ENCODE results near the gene PITX1.
A peak's percentile ranks its signal among the peaks of the same experiment; 100 is the strongest.

PITX1 gene

DNA sequence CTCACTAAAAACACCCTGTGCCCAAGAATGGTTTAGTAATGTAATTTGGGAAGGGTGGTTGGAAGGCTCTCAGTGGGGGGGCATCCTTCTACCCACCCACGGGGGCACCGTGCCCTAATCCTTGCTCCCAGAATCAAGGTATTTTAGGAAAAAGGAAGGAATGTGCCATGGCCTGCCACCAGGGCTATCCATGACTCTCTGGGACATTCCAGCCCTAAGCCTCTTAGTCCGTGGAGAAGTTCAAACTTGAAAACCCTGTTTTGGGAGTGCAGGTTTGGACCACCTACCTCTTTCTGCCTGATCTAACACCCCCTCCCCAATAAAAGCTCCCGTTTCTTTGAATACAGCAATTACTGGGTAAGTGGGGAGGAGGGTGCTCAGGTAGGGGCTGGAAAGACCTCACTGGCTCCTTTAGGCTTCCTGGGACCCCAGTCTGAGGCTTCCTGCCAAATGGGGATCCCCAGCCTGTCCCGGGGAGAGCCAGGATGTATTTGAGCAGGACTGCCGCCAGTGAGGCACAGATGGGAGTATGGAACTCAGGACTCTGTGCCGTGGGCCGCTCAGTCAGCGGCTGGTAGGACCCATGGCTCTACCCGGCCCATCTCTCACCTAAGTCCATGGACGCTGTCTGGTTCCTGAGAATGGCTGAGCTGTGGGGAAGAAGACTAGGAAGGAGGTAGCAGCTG is 3.6 kb upstream of the PITX1 start:
- Histone ChIP-seq H3K23ac (ENCODE audit: low read depth, low read length, poor library complexity) (no peak overlapping the region), H2BK5ac (ENCODE audit: low read length) (no peak overlapping the region), H3K9me3 (replicated peaks in 1 of 2; ENCODE audit: control insufficient read depth in 2 of 2, insufficient read depth in 1 of 2, low read depth in 1 of 2, low read length in 2 of 2) (peaks cover 0 to 2% of the 10 kb centered on the region in 2 donors), H2BK12ac (ENCODE audit: low read length) (no peak overlapping the region), H2AFZ (ENCODE audit: low read length) (no peak overlapping the region), H2BK15ac (ENCODE audit: low read length) (no peak overlapping the region), H4K91ac (ENCODE audit: low read depth, low read length, poor library complexity) (no peak overlapping the region), H3K27ac (replicated peaks; ENCODE audit: low read length) (no peak overlapping the region), H3K9ac (ENCODE audit: low read depth, low read length, poor library complexity) (no peak overlapping the region), H4K8ac (ENCODE audit: low read depth, low read length) (no peak overlapping the region), H2BK120ac (ENCODE audit: low read depth, low read length) (no peak overlapping the region), H3K36me3 (replicated peaks in 1 of 2; ENCODE audit: control insufficient read depth in 2 of 2, insufficient read depth in 2 of 2, low read length in 2 of 2) (no peaks in the 10 kb centered on the region), H3K79me1 (ENCODE audit: low read depth, low read length) (no peaks in the 10 kb centered on the region), H3K27me3 (ENCODE audit: control insufficient read depth in 3 of 3, insufficient read depth in 3 of 3, low read depth in 1 of 3, low read length in 3 of 3) (peaks cover 68 to 98% (median 97%) of the 10 kb centered on the region in 3 experiments), H3K18ac (ENCODE audit: low read length) (peak overlapping the region; percentile 16), H3K4ac (ENCODE audit: low read length) (no peak overlapping the region), H3K14ac (ENCODE audit: low read length) (no peak overlapping the region), H3K4me1 (ENCODE audit: control insufficient read depth in 2 of 2, insufficient read depth in 1 of 2, low read depth in 1 of 2, low read length in 2 of 2) (peaks cover 3 to 10% of the 10 kb centered on the region in 2 donors), H2AK5ac (ENCODE audit: low read depth, low read length) (no peak overlapping the region), H3K4me2 (ENCODE audit: insufficient read depth, low read length, poor library complexity, severe bottlenecking) (no peak overlapping the region), H3K4me3 (ENCODE audit: low read length in 2 of 2) (no peak overlapping the region)
- no CpG with 5 or more reads among the region's 11 CpGs for WGBS, 2 donors (ENCODE audit: extremely low coverage in 2 of 2, insufficient read length in 2 of 2, insufficient replicate concordance in 1 of 2)
- no peak for DNase-seq (ENCODE audit: low spot score)

GRCh38 chr5:135036405-135036804 is 2.4 kb upstream of the PITX1 start:
- no peak overlapping the region for H4K91ac ChIP-seq (ENCODE audit: low read depth, low read length, poor library complexity)
- H2BK15ac ChIP-seq (ENCODE audit: low read length): no peak overlapping the region
- no peak overlapping the region for H2AK5ac ChIP-seq (ENCODE audit: low read depth, low read length)
- no peak overlapping the region for H3K23ac ChIP-seq (ENCODE audit: low read depth, low read length, poor library complexity)
- DNase-seq (ENCODE audit: low spot score): no peak
- H3K4me1 ChIP-seq (ENCODE audit: control insufficient read depth in 2 of 2, insufficient read depth in 1 of 2, low read depth in 1 of 2, low read length in 2 of 2): peaks cover 3 to 10% of the 10 kb centered on the region in 2 donors
- H2AFZ ChIP-seq (ENCODE audit: low read length): no peak overlapping the region
- H4K8ac ChIP-seq (ENCODE audit: low read depth, low read length): no peak overlapping the region
- no peak overlapping the region for H2BK120ac ChIP-seq (ENCODE audit: low read depth, low read length)
- H3K4me3 ChIP-seq (ENCODE audit: low read length in 2 of 2): no peak overlapping the region
- H3K36me3 ChIP-seq (replicated peaks in 1 of 2; ENCODE audit: control insufficient read depth in 2 of 2, insufficient read depth in 2 of 2, low read length in 2 of 2): no peaks in the 10 kb centered on the region
- H3K79me1 ChIP-seq (ENCODE audit: low read depth, low read length): no peaks in the 10 kb centered on the region
- H3K27ac ChIP-seq (replicated peaks; ENCODE audit: low read length): no peak overlapping the region
- no peak overlapping the region for H3K4ac ChIP-seq (ENCODE audit: low read length)
- WGBS, 2 donors (ENCODE audit: extremely low coverage in 2 of 2, insufficient read length in 2 of 2, insufficient replicate concordance in 1 of 2): no CpG with 5 or more reads among the region's 4 CpGs
- H3K4me2 ChIP-seq (ENCODE audit: insufficient read depth, low read length, poor library complexity, severe bottlenecking): no peak overlapping the region
- peaks cover 69 to 98% (median 93%) of the 10 kb centered on the region in 3 experiments for H3K27me3 ChIP-seq (ENCODE audit: control insufficient read depth in 3 of 3, insufficient read depth in 3 of 3, low read depth in 1 of 3, low read length in 3 of 3)
- H2BK12ac ChIP-seq (ENCODE audit: low read length): no peak overlapping the region
- H2BK5ac ChIP-seq (ENCODE audit: low read length): no peak overlapping the region
- H3K18ac ChIP-seq (ENCODE audit: low read length): no peak overlapping the region
- H3K9me3 ChIP-seq (replicated peaks in 1 of 2; ENCODE audit: control insufficient read depth in 2 of 2, insufficient read depth in 1 of 2, low read depth in 1 of 2, low read length in 2 of 2): peaks cover 0 to 2% of the 10 kb centered on the region in 2 donors
- no peak overlapping the region for H3K14ac ChIP-seq (ENCODE audit: low read length)
- H3K9ac ChIP-seq (ENCODE audit: low read depth, low read length, poor library complexity): no peak overlapping the region

DNA sequence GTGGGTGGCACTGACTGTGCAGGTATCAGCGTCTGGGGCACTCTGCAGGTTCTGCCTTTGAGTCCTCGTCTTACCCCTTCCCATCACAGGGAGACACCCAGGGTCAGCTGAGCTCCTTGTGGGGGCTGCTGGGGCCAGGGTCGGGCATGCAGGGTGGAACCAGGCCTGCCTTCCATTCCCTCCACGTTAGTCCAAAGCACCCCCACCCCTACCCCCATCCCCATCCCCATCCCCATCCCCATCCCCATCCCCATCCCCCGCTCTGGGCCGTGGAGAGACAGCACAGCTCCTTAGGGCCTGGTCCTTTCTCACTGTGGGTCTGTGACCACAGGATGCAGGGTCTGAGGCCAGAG is 1.6 kb upstream of the PITX1 start:
- H4K91ac ChIP-seq (ENCODE audit: low read depth, low read length, poor library complexity): no peak overlapping the region
- no peak overlapping the region for H2BK12ac ChIP-seq (ENCODE audit: low read length)
- peaks cover 0 to 2% of the 10 kb centered on the region in 2 donors for H3K9me3 ChIP-seq (replicated peaks in 1 of 2; ENCODE audit: control insufficient read depth in 2 of 2, insufficient read depth in 1 of 2, low read depth in 1 of 2, low read length in 2 of 2)
- H2BK120ac ChIP-seq (ENCODE audit: low read depth, low read length): no peak overlapping the region
- peaks cover 70 to 98% (median 93%) of the 10 kb centered on the region in 3 experiments for H3K27me3 ChIP-seq (ENCODE audit: control insufficient read depth in 3 of 3, insufficient read depth in 3 of 3, low read depth in 1 of 3, low read length in 3 of 3)
- no peak overlapping the region for H2AFZ ChIP-seq (ENCODE audit: low read length)
- no peak overlapping the region for H3K4me3 ChIP-seq (ENCODE audit: low read length in 2 of 2)
- no peak overlapping the region for H4K8ac ChIP-seq (ENCODE audit: low read depth, low read length)
- no peaks in the 10 kb centered on the region for H3K79me1 ChIP-seq (ENCODE audit: low read depth, low read length)
- WGBS, 2 donors (ENCODE audit: extremely low coverage in 2 of 2, insufficient read length in 2 of 2, insufficient replicate concordance in 1 of 2): no CpG with 5 or more reads among the region's 6 CpGs
- H3K36me3 ChIP-seq (replicated peaks in 1 of 2; ENCODE audit: control insufficient read depth in 2 of 2, insufficient read depth in 2 of 2, low read length in 2 of 2): no peaks in the 10 kb centered on the region
- H2BK15ac ChIP-seq (ENCODE audit: low read length): no peak overlapping the region
- H3K9ac ChIP-seq (ENCODE audit: low read depth, low read length, poor library complexity): no peak overlapping the region
- H3K18ac ChIP-seq (ENCODE audit: low read length): peak overlapping the region; percentile 2
- H3K23ac ChIP-seq (ENCODE audit: low read depth, low read length, poor library complexity): no peak overlapping the region
- H3K4me2 ChIP-seq (ENCODE audit: insufficient read depth, low read length, poor library complexity, severe bottlenecking): no peak overlapping the region
- peaks cover 3 to 11% of the 10 kb centered on the region in 2 donors for H3K4me1 ChIP-seq (ENCODE audit: control insufficient read depth in 2 of 2, insufficient read depth in 1 of 2, low read depth in 1 of 2, low read length in 2 of 2)
- no peak overlapping the region for H3K4ac ChIP-seq (ENCODE audit: low read length)
- H3K27ac ChIP-seq (replicated peaks; ENCODE audit: low read length): no peak overlapping the region
- H2BK5ac ChIP-seq (ENCODE audit: low read length): no peak overlapping the region
- no peak for DNase-seq (ENCODE audit: low spot score)
- no peak overlapping the region for H2AK5ac ChIP-seq (ENCODE audit: low read depth, low read length)
- H3K14ac ChIP-seq (ENCODE audit: low read length): peak overlapping the region; percentile 42

DNA sequence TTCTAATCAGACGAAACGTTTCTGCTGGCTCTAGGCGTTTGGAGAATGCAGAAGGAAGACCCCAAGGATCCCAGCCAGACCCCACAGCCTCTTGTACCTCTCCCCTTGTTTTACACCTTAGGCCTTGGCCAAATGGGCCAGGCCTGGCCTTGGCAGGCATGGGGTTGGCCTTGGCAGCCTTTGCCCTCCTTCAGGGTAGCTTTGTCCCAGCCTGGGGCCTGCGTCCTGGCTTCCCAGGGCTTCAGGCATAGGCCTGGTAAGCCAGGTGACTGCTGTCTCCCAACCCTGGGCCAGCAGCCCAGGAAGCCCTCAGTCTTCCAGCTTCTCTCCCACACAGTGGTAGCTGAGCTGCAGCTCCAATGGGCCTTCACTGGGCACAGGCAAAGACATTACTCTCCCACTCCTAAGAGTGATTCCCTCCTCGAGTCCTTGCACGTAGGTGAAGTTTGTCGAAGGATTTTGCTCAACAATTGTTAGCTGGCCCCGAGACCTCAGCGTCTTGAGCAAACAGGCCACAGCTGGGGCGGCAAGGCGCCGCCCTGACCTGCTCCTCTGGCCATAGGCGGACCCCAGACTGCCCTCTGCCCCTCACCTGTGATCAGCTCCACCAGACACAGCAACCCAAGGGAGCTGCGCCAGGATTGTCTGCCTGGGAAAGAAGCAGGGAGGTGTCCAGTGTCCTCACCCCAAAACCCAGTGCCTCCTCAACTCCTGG is 1.1 kb upstream of the PITX1 start:
- no peak overlapping the region for H3K9ac ChIP-seq (ENCODE audit: low read depth, low read length, poor library complexity)
- no peak overlapping the region for H3K4me3 ChIP-seq (ENCODE audit: low read length in 2 of 2)
- no peak overlapping the region for H2BK5ac ChIP-seq (ENCODE audit: low read length)
- H2BK12ac ChIP-seq (ENCODE audit: low read length): no peak overlapping the region
- H2BK120ac ChIP-seq (ENCODE audit: low read depth, low read length): no peak overlapping the region
- peak overlapping the region; percentile 52 for H2BK15ac ChIP-seq (ENCODE audit: low read length)
- peaks cover 3 to 8% of the 10 kb centered on the region in 2 donors for H3K4me1 ChIP-seq (ENCODE audit: control insufficient read depth in 2 of 2, insufficient read depth in 1 of 2, low read depth in 1 of 2, low read length in 2 of 2)
- H3K14ac ChIP-seq (ENCODE audit: low read length): peak overlapping the region; percentile 42
- H3K23ac ChIP-seq (ENCODE audit: low read depth, low read length, poor library complexity): peak overlapping the region; percentile 19
- WGBS, 2 donors (ENCODE audit: extremely low coverage in 2 of 2, insufficient read length in 2 of 2, insufficient replicate concordance in 1 of 2): no CpG with 5 or more reads among the region's 14 CpGs
- H3K4me2 ChIP-seq (ENCODE audit: insufficient read depth, low read length, poor library complexity, severe bottlenecking): peak overlapping the region; percentile 85
- H2AFZ ChIP-seq (ENCODE audit: low read length): no peak overlapping the region
- no peaks in the 10 kb centered on the region for H3K36me3 ChIP-seq (replicated peaks in 1 of 2; ENCODE audit: control insufficient read depth in 2 of 2, insufficient read depth in 2 of 2, low read length in 2 of 2)
- peaks cover 0 to 2% of the 10 kb centered on the region in 2 donors for H3K9me3 ChIP-seq (replicated peaks in 1 of 2; ENCODE audit: control insufficient read depth in 2 of 2, insufficient read depth in 1 of 2, low read depth in 1 of 2, low read length in 2 of 2)
- peaks cover 69 to 98% (median 93%) of the 10 kb centered on the region in 3 experiments for H3K27me3 ChIP-seq (ENCODE audit: control insufficient read depth in 3 of 3, insufficient read depth in 3 of 3, low read depth in 1 of 3, low read length in 3 of 3)
- no peak overlapping the region for H4K8ac ChIP-seq (ENCODE audit: low read depth, low read length)
- H3K4ac ChIP-seq (ENCODE audit: low read length): no peak overlapping the region
- H3K18ac ChIP-seq (ENCODE audit: low read length): peak overlapping the region; percentile 2
- no peak overlapping the region for H2AK5ac ChIP-seq (ENCODE audit: low read depth, low read length)
- H3K79me1 ChIP-seq (ENCODE audit: low read depth, low read length): no peaks in the 10 kb centered on the region
- DNase-seq (ENCODE audit: low spot score): no peak
- H3K27ac ChIP-seq (replicated peaks; ENCODE audit: low read length): no peak overlapping the region
- H4K91ac ChIP-seq (ENCODE audit: low read depth, low read length, poor library complexity): no peak overlapping the region

All from neuronal stem cell (in vitro differentiated cells).